NT2/D1 (cell line): ENCODE data around the gene CCDC34.

ENCODE experiments used
- SUZ12 ChIP-seq: IDR thresholded peaks from 2 replicates; pipeline ENCODE4 v1.6.1; 2011; ENCODE audit not compliant: insufficient read length, insufficient read depth; ENCODE audit errors: extremely low read depth
- YY1 ChIP-seq: IDR thresholded peaks from 2 replicates; pipeline ENCODE4 v1.6.1; 2011; ENCODE audit not compliant: insufficient read length, insufficient read depth
- ZNF274 ChIP-seq: IDR thresholded peaks from 2 replicates; pipeline ENCODE4 v1.6.1; 2011; ENCODE audit warnings: mild to moderate bottlenecking, low read depth, low read length

DNA sequence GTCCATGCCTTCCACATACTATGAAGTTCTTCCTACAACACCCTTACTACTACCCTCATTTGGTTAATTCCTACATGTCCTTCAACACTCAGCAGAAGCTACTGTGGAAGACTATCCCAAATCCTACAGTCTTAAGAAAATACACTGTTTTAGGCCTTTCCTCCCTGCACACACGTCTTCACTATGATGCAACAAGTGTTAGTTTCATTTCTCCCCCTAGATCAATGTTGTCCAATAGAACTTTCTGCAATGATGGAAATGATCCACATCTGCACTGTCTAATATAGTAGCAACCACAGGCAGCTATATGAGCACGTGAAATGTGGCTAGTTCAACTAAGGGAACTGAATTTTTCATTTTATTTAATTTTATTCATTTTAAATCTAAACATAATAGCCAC, 46.7 kb upstream of the CCDC34 start:
- TF ChIP-seq YY1 (no peak), ZNF274 (no peak), SUZ12 (no peak)
